Astrocyte (in vitro differentiated cells and primary cell): ENCODE data around the gene NFATC4. TPM values are rescaled to one million over a fixed set of nuclear protein-coding genes. Genes with fewer than 3 reads are reported as not detected.

Source experiments
- DNase-seq: peaks from one replicate; pipeline ENCODE4 v3.0.0-alpha.2; 2010; ENCODE audit warnings: low read depth
- FAIRE-seq: peaks from 2 replicates; lab custom pipeline; 2011; peaks lifted over from hg19 to GRCh38; lab: Jason Lieb, UNC
- H2AFZ ChIP-seq: 2 replicates; pipeline ENCODE4 v1.6.0; 2012; ENCODE audit warnings: low read depth, low read length, inconsistent platforms
- H3K27ac ChIP-seq: 2 replicates; pipeline ENCODE4 v1.5.1; 2011; ENCODE audit warnings: low read depth, low read length, inconsistent platforms
- H3K27me3 ChIP-seq: 2 replicates; pipeline ENCODE4 v1.6.0; 2011; ENCODE audit warnings: low read length, inconsistent platforms; ENCODE audit not compliant: insufficient read depth
- H3K36me3 ChIP-seq: 2 replicates; pipeline ENCODE4 v1.5.1; 2011; ENCODE audit warnings: low read length, inconsistent platforms; ENCODE audit not compliant: insufficient read depth
- H3K4me1 ChIP-seq: 2 replicates; pipeline ENCODE4 v1.5.1; 2011; ENCODE audit warnings: low read length, inconsistent platforms; ENCODE audit not compliant: insufficient read depth
- H3K4me2 ChIP-seq: 2 replicates; pipeline ENCODE4 v1.6.0; 2012; ENCODE audit warnings: low read length, inconsistent platforms
- H3K4me3 ChIP-seq: 2 replicates; pipeline ENCODE4 v1.5.1; 2011; ENCODE audit warnings: low read depth, mild to moderate bottlenecking, low read length, inconsistent platforms; ENCODE audit not compliant: insufficient read depth
- H3K79me2 ChIP-seq: 2 replicates; pipeline ENCODE4 v1.6.0; 2012; ENCODE audit warnings: mild to moderate bottlenecking, low read length, inconsistent platforms; ENCODE audit not compliant: insufficient read depth
- H3K9ac ChIP-seq: 2 replicates; pipeline ENCODE4 v1.6.0; 2012; ENCODE audit warnings: mild to moderate bottlenecking, low read length, inconsistent platforms
- H3K9me3 ChIP-seq: 2 replicates; pipeline ENCODE4 v1.5.1; 2012; ENCODE audit warnings: low read depth, mild to moderate bottlenecking, low read length, inconsistent platforms; ENCODE audit not compliant: insufficient read depth
- H4K20me1 ChIP-seq: 2 replicates; pipeline ENCODE4 v1.6.0; 2012; ENCODE audit warnings: low read length, inconsistent platforms; ENCODE audit not compliant: insufficient read depth
- H3K27ac Mint-ChIP-seq: one replicate; pipeline ENCODE4 v1.8.0; 2021; ENCODE audit warnings: mild to moderate bottlenecking, mixed read lengths; ENCODE audit not compliant: unreplicated experiment
- H3K27me3 Mint-ChIP-seq: one replicate; pipeline ENCODE4 v1.8.0; 2021; ENCODE audit warnings: low read depth, mixed read lengths; ENCODE audit not compliant: unreplicated experiment
- H3K36me3 Mint-ChIP-seq: one replicate; pipeline ENCODE4 v1.8.0; 2021; ENCODE audit warnings: low read depth, mixed read lengths; ENCODE audit not compliant: unreplicated experiment
- H3K4me1 Mint-ChIP-seq: one replicate; pipeline ENCODE4 v1.8.0; 2021; ENCODE audit warnings: low read depth, mixed read lengths; ENCODE audit not compliant: unreplicated experiment
- H3K4me3 Mint-ChIP-seq: one replicate; pipeline ENCODE4 v1.8.0; 2021; ENCODE audit warnings: mild to moderate bottlenecking, moderate library complexity, mixed read lengths; ENCODE audit not compliant: unreplicated experiment
- H3K9me3 Mint-ChIP-seq: one replicate; pipeline ENCODE4 v1.8.0; 2021; ENCODE audit warnings: mild to moderate bottlenecking, mixed read lengths; ENCODE audit not compliant: unreplicated experiment
- CTCF ChIP-seq: IDR thresholded peaks from 2 replicates; pipeline ENCODE4 v1.5.1; 2011; ENCODE audit warnings: low read depth, mild to moderate bottlenecking, inconsistent platforms, low read length, moderate library complexity; ENCODE audit not compliant: insufficient read depth
- EZH2 ChIP-seq: IDR thresholded peaks from 2 replicates; pipeline ENCODE4 v1.6.1; 2012; ENCODE audit warnings: mild to moderate bottlenecking, low read length, inconsistent platforms; ENCODE audit not compliant: insufficient read depth
- total RNA-seq: library from RNA; stranded (reverse); gene quantifications from 2 replicates; pipeline ENCODE4 v1.2.1, GENCODE V29; 2021

Gene NFATC4
- total RNA-seq, 1 donor from 2014 or later: 61.9 TPM

GRCh38 chr14:24416254-24416931 is 48.4 kb downstream of the NFATC4 start:
- H3K27me3 ChIP-seq: peaks cover 16% of the 10 kb centered on the region
- H3K36me3 ChIP-seq: no peaks in the 10 kb centered on the region
- no peak overlapping the region for H2AFZ ChIP-seq
- Mint-ChIP-seq H3K4me3 (no peak overlapping the region), H3K9me3 (peaks cover 2% of the 10 kb centered on the region), H3K27me3 (peaks cover 19% of the 10 kb centered on the region), H3K27ac (no peak overlapping the region), H3K36me3 (peaks cover 25% of the 10 kb centered on the region), H3K4me1 (no peaks in the 10 kb centered on the region)
- DNase-seq: no peak
- no peaks in the 10 kb centered on the region for H4K20me1 ChIP-seq
- no peak overlapping the region for H3K9ac ChIP-seq
- H3K9me3 ChIP-seq: no peaks in the 10 kb centered on the region
- H3K79me2 ChIP-seq: no peaks in the 10 kb centered on the region
- H3K4me1 ChIP-seq: no peaks in the 10 kb centered on the region
- no peak for FAIRE-seq
- H3K27ac ChIP-seq: no peak overlapping the region
- no peak for TF ChIP-seq CTCF
- no peak overlapping the region for H3K4me3 ChIP-seq
- H3K4me2 ChIP-seq: no peak overlapping the region

- H3K4me3 ChIP-seq: no peak overlapping the region
- H3K9me3 ChIP-seq: no peaks in the 10 kb centered on the region
- DNase-seq: no peak
- no peaks in the 10 kb centered on the region for H3K79me2 ChIP-seq
- H3K4me3 Mint-ChIP-seq: peak overlapping the region; percentile 57
- H3K27me3 ChIP-seq: peaks cover 17% of the 10 kb centered on the region
- H3K36me3 ChIP-seq: no peaks in the 10 kb centered on the region
- no peak for FAIRE-seq
- peaks cover 19% of the 10 kb centered on the region for H3K27me3 Mint-ChIP-seq
- no peak overlapping the region for H2AFZ ChIP-seq
- H3K4me1 ChIP-seq: no peaks in the 10 kb centered on the region
- H3K27ac Mint-ChIP-seq: no peak overlapping the region
- no peak overlapping the region for H3K4me2 ChIP-seq
- no peaks in the 10 kb centered on the region for H4K20me1 ChIP-seq
- H3K36me3 Mint-ChIP-seq: peaks cover 25% of the 10 kb centered on the region
- no peak overlapping the region for H3K9ac ChIP-seq
- no peak for TF ChIP-seq EZH2
- TF ChIP-seq CTCF: no peak
- peaks cover 2% of the 10 kb centered on the region for H3K9me3 Mint-ChIP-seq
- no peak overlapping the region for H3K27ac ChIP-seq
- no peaks in the 10 kb centered on the region for H3K4me1 Mint-ChIP-seq
These were observed 49.1 kb downstream of the NFATC4 start for GRCh38 chr14:24416932-24417619.
